ENCODE results near the gene FNDC8. TPM values are rescaled to one million over a fixed set of nuclear protein-coding genes. Genes with fewer than 3 reads are reported as not detected.

Gene FNDC8
- total and polyA plus RNA-seq, 9 of the 15 experiments (the other 6 are each of a cell fraction or from before 2014, with no cell fraction given): 0.04 TPM; not detected in 8

DNA sequence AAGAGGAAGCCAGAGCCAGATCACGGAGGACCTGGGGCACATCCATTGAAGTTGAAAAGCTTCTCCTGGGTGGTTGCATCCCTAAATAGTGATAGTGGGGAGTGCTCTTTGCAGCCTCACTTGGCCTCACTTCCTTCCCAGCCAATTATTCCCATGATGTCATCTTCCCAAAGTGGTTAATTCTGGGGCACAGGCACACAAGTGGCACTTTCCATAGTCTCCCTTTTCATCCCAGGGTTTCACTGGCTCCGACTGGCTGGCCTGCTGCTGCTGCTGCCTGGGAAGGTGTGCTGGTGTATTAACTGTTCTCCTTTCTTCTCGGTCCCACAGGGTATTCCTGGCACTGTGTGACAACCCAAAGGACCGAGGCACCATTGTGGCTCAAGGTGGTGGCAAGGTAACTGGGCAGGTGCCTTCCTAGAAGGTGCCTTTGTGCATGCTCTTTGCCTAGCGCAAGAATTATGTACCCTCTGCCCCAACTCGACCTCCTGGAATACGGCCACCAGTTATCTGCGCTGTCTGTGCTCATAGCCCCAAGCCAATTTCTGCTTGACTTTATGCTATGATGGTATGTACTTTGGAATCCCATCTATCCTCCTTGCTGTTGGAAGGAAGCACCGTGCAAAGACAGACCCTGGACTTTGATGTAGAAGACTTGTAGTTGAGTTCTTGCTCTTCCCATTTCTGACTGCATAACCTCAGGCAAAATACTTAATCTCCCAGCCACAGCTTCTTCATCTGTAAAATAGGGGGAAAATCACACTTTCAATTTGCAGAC, 54.4 kb downstream of the FNDC8 start:
- TF ChIP-seq, protein P1, sequence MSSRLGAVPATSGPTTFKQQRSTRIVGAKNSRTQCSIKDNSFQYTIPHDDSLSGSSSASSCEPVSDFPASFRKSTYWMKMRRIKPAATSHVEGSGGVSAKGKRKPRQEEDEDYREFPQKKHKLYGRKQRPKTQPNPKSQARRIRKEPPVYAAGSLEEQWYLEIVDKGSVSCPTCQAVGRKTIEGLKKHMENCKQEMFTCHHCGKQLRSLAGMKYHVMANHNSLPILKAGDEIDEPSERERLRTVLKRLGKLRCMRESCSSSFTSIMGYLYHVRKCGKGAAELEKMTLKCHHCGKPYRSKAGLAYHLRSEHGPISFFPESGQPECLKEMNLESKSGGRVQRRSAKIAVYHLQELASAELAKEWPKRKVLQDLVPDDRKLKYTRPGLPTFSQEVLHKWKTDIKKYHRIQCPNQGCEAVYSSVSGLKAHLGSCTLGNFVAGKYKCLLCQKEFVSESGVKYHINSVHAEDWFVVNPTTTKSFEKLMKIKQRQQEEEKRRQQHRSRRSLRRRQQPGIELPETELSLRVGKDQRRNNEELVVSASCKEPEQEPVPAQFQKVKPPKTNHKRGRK (tag; IDR thresholded peaks at IDR 0.05): no peak
- TF ChIP-seq POLR2AphosphoS5 (IDR thresholded peaks at IDR 0.05; ENCODE audit: control insufficient read depth, insufficient read depth, low read depth, low read length) (no peak), HDAC2 (IDR thresholded peaks at IDR 0.05) (no peak), FOXM1 (IDR thresholded peaks at IDR 0.05; ENCODE audit: low read depth) (no peak), FOXM1 (CRISPR knock-in tag; IDR thresholded peaks at IDR 0.05; ENCODE audit: low read depth) (no peak), ZNF23 (CRISPR knock-in tag; IDR thresholded peaks at IDR 0.05) (no peak), ZNF707 (CRISPR knock-in tag; conservative IDR thresholded peaks at IDR 0.05) (no peak), RBM17 (IDR thresholded peaks at IDR 0.05; ENCODE audit: borderline replicate concordance, low read depth, low read length) (no peak), ZC3H11A (IDR thresholded peaks at IDR 0.05; ENCODE audit: low read depth, low read length) (no peak), TEAD1 (CRISPR knock-in tag; IDR thresholded peaks at IDR 0.05) (no peak), RBM34 (IDR thresholded peaks at IDR 0.05; ENCODE audit: borderline replicate concordance, insufficient read depth, low read length) (no peak), PML (IDR thresholded peaks at IDR 0.05; ENCODE audit: low read length) (no peak)
- TF ChIP-seq, protein P2, sequence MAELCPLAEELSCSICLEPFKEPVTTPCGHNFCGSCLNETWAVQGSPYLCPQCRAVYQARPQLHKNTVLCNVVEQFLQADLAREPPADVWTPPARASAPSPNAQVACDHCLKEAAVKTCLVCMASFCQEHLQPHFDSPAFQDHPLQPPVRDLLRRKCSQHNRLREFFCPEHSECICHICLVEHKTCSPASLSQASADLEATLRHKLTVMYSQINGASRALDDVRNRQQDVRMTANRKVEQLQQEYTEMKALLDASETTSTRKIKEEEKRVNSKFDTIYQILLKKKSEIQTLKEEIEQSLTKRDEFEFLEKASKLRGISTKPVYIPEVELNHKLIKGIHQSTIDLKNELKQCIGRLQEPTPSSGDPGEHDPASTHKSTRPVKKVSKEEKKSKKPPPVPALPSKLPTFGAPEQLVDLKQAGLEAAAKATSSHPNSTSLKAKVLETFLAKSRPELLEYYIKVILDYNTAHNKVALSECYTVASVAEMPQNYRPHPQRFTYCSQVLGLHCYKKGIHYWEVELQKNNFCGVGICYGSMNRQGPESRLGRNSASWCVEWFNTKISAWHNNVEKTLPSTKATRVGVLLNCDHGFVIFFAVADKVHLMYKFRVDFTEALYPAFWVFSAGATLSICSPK (IDR thresholded peaks at IDR 0.05; ENCODE audit: borderline replicate concordance): no peak
- intact Hi-C loops (cut with micrococcal nuclease): no loop called here
- H3K27me3 ChIP-seq (ENCODE audit: control insufficient read depth in 2 of 2, insufficient read depth in 2 of 2, low read length in 2 of 2): peaks cover 3 to 34% of the 10 kb centered on the region in 2 experiments; a peak in 4 of 5 replicates
- H3K9me3 ChIP-seq (replicated peaks; ENCODE audit: control insufficient read depth, insufficient read depth, low read depth, low read length): no peaks in the 10 kb centered on the region
- H3K9me1 ChIP-seq (ENCODE audit: control insufficient read depth, insufficient read depth, low read length): no peaks in the 10 kb centered on the region
- DNase-seq (ENCODE audit: extremely low read depth in 1 of 4, low spot score in 3 of 4) (no peak), ATAC-seq (no peak), FAIRE-seq (no peak)
- H3K36me3 ChIP-seq (ENCODE audit: control insufficient read depth, insufficient read depth, low read length): no peaks in the 10 kb centered on the region
- 3% methylated on average over 9 of the region's 9 CpGs for WGBS (ENCODE audit: insufficient coverage, low coverage, missing lambda C conversion rate)
- no TSS peak for BruUV-seq (replicated peaks)
- CTCF ChIA-PET (ENCODE audit: low intra/inter-chr PET ratio): no interaction called here
- POLR2A ChIA-PET: interaction anchor here (0.7 kb wide), 1 partner anchor 226 kb away, joined by 4 read pairs; no protein-coding TSS in a partner anchor
- no peak overlapping the region for H3K4me2 ChIP-seq (ENCODE audit: insufficient read depth, low read length)
- no peak overlapping the region for H2AFZ ChIP-seq (ENCODE audit: low read depth, low read length)
- H3K4me3 ChIP-seq: no peak overlapping the region
- H3K4me1 ChIP-seq (replicated peaks in 1 of 2; ENCODE audit: control insufficient read depth in 2 of 2, insufficient read depth in 2 of 2, low read length in 2 of 2): no peaks in the 10 kb centered on the region
- in situ Hi-C loops (cut with MboI): no loop called here
- H4K20me1 ChIP-seq (replicated peaks; ENCODE audit: control insufficient read depth, insufficient read depth, low read length): no peaks in the 10 kb centered on the region
- H3K9ac ChIP-seq (ENCODE audit: insufficient read depth in 1 of 2, low read depth in 2 of 2, low read length in 2 of 2): no peak overlapping the region
- no peak overlapping the region for H3K27ac ChIP-seq (ENCODE audit: extremely low read depth, low read depth, low read length)
- no peaks in the 10 kb centered on the region for H3K79me2 ChIP-seq (ENCODE audit: control insufficient read depth, insufficient read depth, low read length)
